Activated T-cell treated with anti-CD3 and anti-CD28 coated beads, Interleukin-2, amount 50 U/mL, for 48 hours (primary cell): ENCODE measurements around the gene SLC25A21.

Experiments
- DNase-seq, 2 experiments: peaks; one replicate each; pipeline ENCODE4 v3.0.0-alpha.2; 2020

SLC25A21 gene

DNA sequence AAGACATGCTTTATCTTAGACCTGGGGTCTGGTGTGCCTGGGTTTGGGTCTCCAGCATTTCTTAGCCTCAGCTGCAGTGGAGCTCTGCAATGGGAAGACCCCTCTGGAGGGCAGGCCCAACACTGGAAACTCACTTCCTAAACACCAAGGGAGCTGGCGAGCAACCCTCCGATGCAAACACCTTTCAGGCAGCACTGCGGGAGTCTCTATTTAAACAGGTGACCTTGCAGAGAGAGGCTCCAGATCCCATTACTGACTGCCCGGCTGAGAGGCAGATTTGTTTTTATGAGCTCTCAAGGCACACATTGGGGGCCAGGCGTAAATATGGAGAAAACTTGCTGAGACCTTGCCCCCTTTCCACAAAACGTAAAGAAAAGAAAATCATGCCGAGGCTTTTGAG, 315.3 kb downstream of the SLC25A21 start:
- DNase-seq, result no peak

DNA sequence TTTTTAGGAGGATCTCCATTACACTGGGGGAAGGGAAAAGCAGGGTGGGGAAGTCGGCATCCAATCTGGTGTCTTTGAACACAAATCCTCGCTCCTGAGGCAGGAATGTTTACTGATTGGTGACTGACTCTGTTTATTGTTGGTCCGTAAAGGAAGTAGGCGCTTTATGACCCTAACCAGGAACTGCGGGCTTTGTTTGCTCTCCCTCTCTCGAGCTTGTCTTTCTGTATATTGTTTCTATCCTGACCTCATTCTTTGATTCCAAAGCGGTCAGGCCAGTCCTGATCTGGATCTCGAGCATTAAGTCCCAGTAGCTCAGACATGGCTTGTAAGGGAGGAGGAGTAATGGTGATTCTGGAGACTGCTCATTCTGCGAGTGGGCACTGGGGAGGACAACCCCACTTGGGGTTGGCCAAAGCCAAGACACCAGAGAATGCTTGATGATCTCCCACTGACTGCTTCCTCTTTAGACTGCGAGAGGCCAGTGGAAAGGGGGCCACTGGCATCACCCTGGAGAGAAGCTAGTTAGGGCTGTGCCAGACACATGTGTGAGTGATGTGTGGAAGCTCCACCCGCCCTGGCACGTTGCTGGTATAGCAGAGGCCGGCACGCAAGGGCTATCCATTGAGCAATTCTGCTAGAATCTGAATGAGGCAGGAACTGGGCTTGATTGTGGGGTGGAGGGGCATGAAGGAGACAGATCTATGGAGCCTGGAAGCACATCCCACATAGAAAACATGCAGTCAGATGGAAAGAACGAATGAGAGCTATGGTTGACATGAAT, 316.1 kb downstream of the SLC25A21 start:
- DNase-seq, result no peak

DNA sequence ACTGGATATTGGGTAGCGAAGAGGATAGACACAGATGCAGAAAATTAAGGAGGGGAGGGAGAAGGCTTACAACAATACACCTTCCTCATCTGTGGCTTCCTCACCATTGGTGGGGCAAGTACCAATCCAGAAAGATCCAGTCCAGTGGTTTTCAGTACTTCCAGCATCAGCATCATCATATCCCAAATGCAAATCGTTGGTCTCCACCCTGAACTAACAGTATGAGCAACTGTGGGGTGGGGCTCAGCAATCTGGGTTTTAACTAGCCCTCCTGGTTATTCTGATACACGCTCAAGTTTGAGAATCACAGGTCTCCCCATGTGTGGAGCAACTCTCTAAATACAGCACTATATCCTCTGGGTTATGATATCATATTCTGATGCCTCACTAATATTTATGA, 317.0 kb downstream of the SLC25A21 start:
- no peak for DNase-seq

DNA sequence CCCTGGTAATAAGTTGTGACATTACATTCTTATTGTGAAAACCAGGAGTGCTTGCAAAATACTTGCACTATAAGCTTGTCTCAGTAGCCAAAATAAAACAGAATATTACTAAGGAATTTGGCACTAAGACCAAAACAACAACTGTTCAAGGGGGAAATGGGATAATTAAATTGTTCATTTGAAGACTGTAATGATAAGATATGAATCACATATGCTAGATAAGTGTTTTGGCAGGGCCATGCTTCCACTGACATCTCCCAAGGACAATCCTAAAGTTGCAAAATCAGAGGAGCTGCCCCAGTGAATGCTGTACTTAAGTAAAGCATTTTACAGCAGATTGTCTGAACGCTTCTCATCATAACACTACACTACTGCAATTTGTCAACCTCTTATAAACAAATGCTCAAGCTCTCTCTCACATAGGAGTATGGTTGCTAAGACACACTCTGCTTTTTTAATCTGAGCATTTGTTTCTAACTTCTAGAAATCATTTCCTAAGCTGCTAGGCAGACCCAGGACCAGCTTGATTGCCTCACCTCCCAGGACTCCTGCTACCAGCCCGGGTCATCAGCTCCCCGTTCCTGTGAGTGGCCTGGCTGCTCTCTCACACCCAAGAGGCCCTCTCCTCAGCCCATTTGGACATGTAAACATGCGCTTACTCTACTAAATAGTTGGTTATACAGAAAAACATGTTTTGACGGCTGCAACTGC, 319.3 kb downstream of the SLC25A21 start:
- no peak for DNase-seq

DNA sequence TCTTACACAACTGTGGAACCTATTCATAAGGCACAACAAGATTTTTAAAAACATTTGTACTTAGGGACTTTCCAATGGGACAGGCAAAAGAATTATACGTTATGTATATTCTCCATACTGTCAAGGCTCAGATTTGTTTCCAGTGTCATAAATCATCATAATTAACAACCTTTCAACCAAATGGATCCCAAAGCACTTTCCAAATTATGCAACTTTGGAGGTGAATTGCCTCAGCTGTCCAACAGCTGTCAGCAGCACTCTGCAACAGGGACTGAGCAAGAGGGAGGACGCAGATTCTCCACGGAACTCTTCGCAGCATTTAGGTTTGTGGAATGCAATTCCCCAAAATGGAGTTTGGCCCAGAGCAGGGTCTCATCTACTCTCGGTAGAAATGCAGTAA, 324.2 kb downstream of the SLC25A21 start:
- no peak for DNase-seq

DNA sequence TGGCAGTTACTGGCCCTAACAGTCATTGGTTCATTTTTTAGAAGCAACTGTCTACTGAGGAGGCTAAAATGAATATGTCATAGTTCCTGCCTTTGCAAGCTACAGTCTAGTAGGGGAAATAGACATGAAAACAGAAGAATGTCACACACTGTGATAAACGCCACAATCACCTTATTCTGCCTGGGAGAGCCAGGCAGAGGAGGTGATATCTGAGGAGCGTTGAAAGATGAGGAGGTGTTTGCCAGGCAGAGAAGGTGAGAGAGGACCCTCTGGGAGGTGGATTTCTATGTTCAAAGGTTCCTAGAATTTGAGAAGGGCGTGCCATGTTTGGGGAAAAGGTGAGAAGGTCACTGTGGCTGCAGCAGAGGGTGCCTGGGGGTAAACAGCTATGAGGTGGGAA, 325.0 kb downstream of the SLC25A21 start:
- no peak for DNase-seq

DNA sequence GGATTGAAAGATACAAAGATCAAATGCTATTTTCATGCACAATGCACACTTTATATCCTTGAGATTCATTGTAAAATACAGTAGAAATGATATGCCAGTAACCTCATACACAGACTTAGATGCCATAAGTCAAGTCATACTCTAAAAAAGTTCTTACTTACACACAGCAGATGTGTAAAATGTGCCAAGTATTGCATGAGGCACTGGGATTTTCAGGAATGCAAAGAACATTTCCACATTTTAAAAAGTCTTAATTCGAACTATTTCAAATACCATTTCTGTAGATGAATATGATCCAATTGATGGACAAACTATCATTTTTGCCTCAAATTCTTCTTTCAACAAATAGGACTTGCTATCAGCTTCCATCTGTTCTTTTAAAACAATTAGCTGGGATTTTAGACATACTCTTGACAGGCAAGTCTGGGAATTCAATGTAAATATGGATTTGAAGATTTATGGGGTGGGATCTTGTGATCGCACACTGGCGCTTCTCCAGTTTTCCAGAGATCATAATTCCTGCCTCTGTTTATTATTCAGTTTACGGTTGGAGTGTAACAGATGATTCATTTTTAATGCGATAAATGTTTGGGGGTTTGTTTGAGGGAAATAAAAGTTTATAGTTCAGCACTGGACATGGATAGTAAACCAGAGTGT, 326.9 kb downstream of the SLC25A21 start:
- DNase-seq, result no peak

DNA sequence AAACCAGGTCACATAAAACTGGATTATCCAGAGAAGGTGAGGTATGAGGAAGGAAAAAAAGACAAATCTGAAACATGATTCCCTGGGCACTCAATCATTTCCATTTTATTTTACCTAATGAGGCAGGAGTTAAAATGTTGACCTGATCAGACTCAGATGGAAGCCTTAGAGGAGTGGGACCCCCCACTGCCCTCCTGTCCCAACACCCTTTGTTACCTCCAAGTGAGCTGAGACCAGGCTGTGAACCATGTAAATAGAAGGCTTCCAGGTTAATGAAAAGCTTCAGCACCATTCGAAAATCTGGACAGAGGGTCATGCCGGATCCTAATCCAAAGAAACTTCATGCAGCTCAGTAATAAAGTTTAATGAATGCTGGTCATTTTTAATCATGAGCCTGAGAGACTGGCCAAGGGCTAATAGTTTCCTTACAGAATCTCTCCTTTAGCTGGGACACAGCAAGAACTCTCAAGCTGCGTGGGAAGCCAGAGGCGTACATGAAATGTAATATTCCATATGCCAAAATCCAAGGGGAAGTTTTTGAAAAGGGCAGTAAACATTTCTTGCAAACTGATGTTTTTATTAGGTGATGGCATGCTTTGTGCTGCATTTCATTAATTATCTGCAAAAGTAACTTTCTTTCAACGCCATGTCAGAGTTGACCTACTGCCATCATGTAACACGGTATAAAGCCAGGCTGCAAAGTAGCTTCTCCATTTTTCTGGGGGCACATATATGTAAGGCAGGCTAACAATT, 327.8 kb downstream of the SLC25A21 start:
- DNase-seq, result no peak

DNA sequence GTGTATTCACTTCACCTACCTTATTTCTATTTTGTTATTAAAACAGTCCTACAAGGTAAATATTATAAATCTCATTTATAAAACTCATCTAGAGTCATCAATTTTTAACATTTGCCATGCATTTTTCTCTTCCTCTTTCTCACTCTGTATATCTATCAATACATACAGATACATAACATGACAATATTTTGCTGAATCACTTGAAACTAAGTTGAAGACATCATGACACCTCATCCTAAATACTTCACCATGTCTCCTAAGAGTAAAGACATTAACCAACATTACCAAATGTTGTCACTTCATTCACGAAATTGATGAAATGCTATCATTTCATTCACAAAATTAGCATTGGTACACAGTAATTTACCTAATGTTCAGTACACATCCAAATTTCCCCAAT, 329.0 kb downstream of the SLC25A21 start:
- no peak for DNase-seq

DNA sequence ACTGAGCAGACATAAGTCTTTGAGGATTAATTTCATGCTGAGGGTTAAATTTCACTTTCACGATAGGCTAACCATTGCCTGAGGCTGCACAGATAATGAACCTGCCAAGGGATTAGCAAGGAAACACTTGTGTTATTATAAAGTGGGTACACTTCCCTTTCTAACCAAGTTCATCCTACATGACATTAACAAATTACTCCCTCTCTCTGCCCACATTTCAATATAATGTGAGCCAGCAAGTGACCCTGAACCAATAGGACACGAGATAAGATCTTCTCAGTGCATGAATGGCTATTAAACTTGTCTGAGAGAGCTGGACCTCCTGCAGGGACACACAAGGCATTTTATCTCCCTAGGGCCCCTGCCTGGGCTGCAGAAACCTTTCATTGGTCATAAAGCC, 337.3 kb downstream of the SLC25A21 start:
- no peak for DNase-seq

DNA sequence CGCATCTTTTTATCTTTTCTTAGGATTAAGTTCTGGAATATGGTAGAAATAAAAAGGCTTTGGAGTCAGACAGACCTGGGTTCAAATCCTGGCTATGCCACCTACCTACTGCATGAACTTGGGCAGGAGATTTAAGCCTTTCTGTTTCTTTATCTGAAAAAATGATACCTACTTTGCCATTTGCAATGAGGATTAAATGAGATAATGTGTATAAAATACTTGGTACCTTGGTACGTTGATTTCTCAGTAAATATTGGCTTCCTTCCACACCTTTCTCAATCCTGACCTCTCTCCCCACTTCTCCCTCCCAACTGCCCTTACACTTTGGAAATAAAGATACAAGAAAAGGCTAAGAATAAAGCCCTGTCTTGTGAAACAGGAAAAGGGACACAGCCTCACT, 338.1 kb downstream of the SLC25A21 start:
- DNase-seq, result no peak

DNA sequence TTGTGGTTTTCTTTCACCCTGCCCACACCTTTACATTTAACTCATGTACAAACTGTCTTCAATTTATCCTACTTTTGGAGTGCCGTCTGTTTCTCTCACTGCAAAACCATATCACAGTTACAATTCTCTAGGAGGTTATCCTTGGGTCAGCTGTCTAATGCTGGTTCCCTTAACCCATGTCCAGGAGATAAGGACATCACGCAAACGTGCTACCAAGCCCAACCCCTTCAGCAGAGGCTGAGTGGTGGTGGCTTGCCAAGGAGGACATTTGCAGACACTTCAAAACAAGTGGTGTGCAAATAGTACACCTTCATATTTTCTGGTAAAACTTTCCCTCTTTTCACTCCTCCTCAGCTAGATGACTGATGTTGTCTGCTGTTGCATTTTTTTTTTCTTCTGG, 342.9 kb downstream of the SLC25A21 start:
- DNase-seq, result no peak

DNA sequence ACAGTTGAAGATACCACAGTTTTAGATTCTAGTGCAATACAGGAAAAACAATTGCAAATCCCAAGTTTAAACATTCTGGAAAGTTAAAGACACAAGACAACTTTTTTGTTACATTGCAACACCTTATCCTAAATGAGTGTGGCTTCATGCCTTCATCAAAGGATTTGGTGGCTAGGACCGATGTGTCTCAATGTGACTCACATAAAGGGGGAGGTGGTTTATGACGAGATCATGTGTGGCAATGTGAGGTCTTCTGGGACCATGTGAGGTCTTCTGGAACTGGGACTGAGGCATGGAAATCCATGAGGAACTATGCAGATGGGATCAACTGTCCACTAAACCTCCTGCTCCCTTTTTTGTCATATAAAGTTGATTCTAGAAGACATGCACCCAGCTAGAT, 344.5 kb downstream of the SLC25A21 start:
- DNase-seq, result no peak

DNA sequence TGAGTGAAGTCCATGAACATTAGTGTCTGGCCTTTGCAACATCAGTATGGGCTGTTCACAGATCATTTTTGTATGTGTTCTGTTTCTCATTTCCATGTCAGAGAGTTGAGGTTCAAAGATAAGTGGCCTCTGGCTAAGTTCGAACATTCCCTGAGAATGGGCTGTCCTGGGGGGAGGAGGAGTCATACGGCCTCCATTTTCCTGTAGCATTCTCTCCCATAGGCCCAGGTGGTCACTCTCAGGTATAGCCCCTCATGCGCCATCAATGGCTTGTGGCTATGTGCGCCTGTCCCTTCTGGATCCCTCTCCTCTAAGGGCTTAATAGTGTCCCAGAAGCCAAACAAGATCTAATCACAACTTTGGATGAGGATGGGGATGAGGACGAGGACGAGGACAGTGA, 345.8 kb downstream of the SLC25A21 start:
- no peak for DNase-seq

DNA sequence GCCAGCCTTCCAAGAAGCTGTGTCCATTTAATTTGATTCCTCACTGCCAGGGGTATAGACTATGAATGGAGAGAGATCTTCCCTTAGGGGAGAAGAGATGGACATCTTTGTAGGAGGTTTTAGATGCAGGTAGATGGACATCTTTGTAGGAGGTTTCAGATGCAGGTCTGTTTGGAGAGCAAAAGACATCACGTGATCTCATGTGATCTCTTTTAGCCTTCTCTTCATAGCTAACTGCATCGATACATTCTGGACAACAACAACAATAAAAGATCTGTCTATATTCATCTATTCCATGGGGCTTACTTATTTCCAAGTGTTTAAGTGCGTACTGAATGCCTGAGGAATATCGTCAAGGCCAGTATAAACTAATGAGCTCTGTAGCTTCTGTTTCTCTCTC, 347.6 kb downstream of the SLC25A21 start:
- no peak for DNase-seq

DNA sequence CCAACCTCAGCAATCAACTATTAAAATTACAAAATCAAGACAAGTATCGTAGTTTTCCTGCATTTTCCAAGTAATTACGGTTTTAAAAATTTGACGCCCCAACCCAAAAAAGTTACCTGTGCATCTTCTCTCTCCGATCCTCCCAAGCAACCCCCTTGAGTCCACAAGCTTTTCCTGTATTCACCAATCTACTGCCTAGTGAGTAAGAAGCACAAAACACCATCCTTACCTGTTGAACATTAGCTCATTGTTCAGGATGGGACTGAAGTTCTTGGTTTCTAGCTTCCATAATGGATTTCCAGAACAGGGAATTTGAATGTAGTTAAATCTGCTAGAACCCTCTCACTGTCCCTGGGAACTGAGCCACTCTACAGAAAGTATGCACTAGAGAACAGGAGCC, 348.8 kb downstream of the SLC25A21 start:
- DNase-seq, result no peak

DNA sequence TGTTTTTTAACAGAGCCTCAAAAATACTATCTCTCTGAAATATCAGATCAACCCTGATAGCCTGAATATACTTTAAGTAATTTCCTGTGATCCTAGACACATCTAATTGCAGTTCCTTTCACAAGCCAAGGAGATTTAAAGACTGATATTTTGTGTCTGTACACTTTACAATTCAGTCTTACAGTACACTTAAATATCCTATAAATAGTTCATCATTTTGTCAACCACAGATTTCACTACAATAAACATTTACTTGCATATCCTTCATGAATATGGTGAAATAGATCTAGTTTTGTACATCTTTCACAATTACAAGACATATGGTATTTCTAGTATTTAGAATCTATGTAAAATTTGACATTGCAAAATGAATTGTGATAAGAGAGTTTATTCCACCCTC, 349.7 kb downstream of the SLC25A21 start:
- DNase-seq, result no peak

DNA sequence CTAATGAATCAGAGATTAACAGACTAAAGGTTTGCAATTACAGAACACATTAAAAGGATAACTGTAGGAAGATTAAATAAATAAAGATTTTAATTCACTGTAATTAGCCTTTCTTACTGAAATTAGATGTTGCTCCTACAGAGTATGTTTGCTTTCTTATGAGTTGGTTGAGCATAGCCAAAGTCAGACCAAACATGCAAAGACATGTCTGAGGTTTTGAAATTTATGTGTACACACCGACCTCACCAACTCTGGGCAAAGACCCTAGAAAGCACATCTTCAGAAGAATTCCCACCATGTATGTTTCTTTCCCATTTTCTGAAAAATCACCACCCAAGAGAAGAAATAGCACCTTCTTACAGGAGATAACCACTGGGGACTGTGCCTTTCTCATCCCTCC, 351.5 kb downstream of the SLC25A21 start:
- no peak for DNase-seq

DNA sequence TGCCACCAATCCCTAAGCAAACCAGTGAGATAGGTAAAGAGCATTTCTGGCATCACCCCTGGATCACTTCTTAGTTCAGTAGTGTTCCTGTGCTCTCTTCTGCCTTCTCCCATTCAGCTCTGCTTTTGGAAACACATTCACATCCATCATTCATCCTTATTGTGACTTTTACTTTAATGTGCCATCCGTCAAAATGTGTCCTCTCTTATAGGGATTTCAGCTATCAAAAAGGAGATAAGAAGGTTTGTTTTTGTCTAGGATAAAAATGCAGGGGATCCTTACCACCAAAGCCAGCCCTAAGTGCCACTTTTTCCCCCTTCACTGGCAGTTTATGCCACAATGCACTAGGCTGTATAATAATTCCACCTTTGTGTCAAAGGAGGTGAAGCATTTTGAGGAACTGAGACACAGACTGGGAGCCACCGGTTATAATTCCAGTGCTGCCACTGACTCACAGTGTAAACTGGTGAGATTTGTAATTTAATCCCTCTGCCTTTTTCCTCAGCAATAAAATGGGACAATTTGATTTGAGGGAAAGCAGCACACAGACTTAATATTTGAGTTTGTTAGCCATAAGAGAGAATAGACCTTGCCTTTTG, 352.2 kb downstream of the SLC25A21 start:
- DNase-seq, result no peak

DNA sequence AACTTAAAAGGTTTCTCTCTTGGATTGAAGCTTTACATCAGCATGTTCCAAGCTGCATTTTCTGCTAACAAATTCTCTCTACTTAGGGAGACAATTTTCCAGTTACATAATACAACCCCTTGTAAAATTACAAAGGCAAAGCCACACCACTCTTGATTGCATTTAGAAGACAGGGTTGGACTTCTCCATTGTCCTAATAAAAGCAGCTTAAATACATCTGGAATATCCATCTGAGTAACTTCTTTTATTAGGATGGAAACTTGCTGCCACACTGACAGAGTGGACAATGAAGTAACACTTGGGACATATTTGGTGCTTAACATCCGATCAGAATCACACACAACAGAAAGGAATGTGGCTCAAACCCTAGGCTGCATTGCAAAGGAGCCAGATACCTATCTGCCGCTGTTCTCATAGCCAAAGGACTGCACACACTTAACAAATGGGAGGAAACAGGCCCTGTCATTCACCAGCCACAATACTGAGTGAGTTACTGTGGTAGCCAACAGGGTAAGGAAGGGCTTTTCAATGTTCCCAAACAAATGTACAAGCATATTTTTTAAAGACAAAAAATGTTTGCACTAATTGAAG, 353.5 kb downstream of the SLC25A21 start:
- DNase-seq, result no peak

DNA sequence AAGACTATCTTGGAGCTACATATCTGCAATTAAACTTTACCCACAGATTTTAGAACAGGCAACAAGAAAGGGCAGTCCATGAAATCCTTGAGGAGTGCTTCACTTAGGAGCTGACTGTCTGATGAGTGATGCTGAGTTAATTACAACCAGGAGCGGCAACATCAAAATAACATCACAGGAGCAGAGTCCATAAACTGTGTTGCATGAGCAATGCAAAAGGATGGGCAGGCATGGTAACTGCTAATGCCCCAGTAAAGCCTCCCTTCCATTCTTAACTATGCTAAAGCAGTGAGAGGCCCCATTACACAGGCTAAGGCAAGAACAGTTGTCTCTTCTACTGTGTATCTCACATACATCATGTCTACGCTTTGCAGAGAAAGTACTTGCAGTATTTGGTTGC, 354.2 kb downstream of the SLC25A21 start:
- no peak for DNase-seq

DNA sequence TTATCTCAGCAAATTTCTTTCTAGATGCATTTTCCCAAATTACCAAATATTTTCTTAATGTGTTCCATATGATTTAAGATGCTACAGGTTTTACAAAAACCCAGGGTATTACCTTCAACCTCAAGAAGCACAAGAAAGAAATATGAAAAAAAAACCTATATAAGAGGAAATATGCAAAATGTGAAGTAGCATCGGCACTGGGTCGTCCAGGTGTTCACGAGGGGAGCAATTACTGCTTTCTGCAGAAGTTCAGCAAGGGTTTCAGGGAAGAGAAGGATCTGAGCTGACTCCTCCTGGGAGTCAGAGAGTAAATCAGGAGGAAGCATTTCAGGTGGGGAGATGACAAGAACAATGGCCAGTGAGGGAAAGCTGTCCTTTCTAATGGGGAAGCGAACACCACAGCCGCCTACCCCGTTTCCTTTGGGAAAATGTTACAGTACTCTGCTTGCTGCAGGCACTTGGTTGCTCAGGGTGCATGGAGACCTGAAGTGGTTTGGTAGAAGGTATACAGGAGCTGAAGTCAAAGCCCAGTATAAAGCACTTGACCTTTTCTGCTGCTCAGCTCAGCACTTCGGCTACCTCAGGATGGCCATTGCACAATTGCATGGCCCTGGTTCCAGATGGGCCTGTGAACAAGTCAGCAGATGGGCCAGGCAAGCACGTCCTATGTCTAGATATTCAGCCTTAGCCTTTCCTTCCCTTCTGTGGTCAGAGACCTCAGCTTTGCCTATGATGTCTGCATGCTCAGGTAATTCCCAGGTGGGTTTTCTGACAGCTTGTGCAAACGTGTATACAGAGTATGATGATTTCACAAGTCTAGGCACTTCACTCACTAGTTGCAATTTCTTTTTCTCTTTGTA, 355.1 kb downstream of the SLC25A21 start:
- DNase-seq, result no peak
